ENCODE data around the gene TNFRSF11A. TPM values are rescaled to one million over a fixed set of nuclear protein-coding genes. Genes with fewer than 3 reads are reported as not detected.

TNFRSF11A gene
- total RNA-seq, 5 donors from 2014 or later (not counting 1 experiment from before 2014, with no cell fraction given) = 0.41 to 4.6 (median 1.2) TPM

- DNase-seq = peak; percentile 17 to 84 (median 51)
- peaks cover 40 to 44% (median 44%) of the 10 kb centered on the region in 3 donors for H3K4me1 Mint-ChIP-seq
- Histone ChIP-seq H3K27me3 (replicated peaks in 1 of 2; ENCODE audit: control insufficient read depth in 2 of 2, extremely low read depth in 1 of 2, insufficient read depth in 2 of 2, low read length in 1 of 2) (no peaks in the 10 kb centered on the region), H3K36me3 (ENCODE audit: control insufficient read depth in 2 of 2, extremely low read depth in 1 of 2, insufficient read depth in 1 of 2, low read length in 1 of 2) (no peaks in the 10 kb centered on the region), H3K9me3 (no peaks in the 10 kb centered on the region), H3K27ac (ENCODE audit: low read length) (peak overlapping the region; percentile 88), H3K4me3 (ENCODE audit: control insufficient read depth in 1 of 2, extremely low read depth in 1 of 2, low read length in 1 of 2) (peak overlapping the region in 1 of 2 donors; percentile 41), H3K4me1 (ENCODE audit: control insufficient read depth in 1 of 2, extremely low read depth in 1 of 2, insufficient read depth in 2 of 2, low read length in 2 of 2) (peaks cover 12 to 17% of the 10 kb centered on the region in 2 experiments)
- WGBS (ENCODE audit: insufficient coverage) = 0% methylated on average over 3 of the region's 9 CpGs
- POLR2A ChIA-PET = interaction anchor here in 1 of 2 donors (0.7 kb wide), 1 partner anchor 73 kb away, joined by 4 read pairs; no protein-coding TSS in a partner anchor
- peak overlapping the region; percentile 73 to 77 (median 76) for H3K4me3 Mint-ChIP-seq
- ATAC-seq (replicated peaks in 1 of 4) = peak; percentile 94 to 99 (median 98)
- H3K9me3 Mint-ChIP-seq = no peaks in the 10 kb centered on the region
- CTCF ChIA-PET = interaction anchor here (0.5 to 2.3 kb wide), 11 partner anchors 8 to 1018 kb away, joined by 3 to 10 read pairs (median 4); partner anchors contain the start of genes PHLPP1 (in 1 of the 2) and ZCCHC2 (in 1 of the 2)
- H3K36me3 Mint-ChIP-seq = no peaks in the 10 kb centered on the region
- peak overlapping the region; percentile 95 to 98 for H3K27ac Mint-ChIP-seq
- H3K27me3 Mint-ChIP-seq = peaks cover 0 to 6% of the 10 kb centered on the region in 2 donors
Measured at GRCh38 chr18:62420513-62421209, 95.6 kb downstream of the TNFRSF11A start.

- H3K9me3 ChIP-seq = no peaks in the 10 kb centered on the region
- Mint-ChIP-seq H3K9me3 (peaks cover 0 to 7% (median 2%) of the 10 kb centered on the region in 3 donors), H3K4me1 (peaks cover 20 to 22% (median 21%) of the 10 kb centered on the region in 3 donors), H3K4me3 (no peak overlapping the region), H3K27me3 (peaks cover 0 to 4% of the 10 kb centered on the region in 2 donors), H3K36me3 (no peaks in the 10 kb centered on the region), H3K27ac (peak overlapping the region in 1 of 2 donors; percentile 10)
- WGBS (ENCODE audit: insufficient coverage) = 13% methylated on average over 12 of the region's 14 CpGs
- H3K36me3 ChIP-seq (ENCODE audit: control insufficient read depth in 2 of 2, extremely low read depth in 1 of 2, insufficient read depth in 1 of 2, low read length in 1 of 2) = no peaks in the 10 kb centered on the region
- ChIA-PET POLR2A (no interaction called here), CTCF (interaction anchor here (0.6 to 2.4 kb wide), 21 partner anchors 8 to 978 kb away, joined by 3 to 15 read pairs (median 4); partner anchors contain the start of gene ZCCHC2 (in 1 of the 2))
- DNase-seq (peak in 30 of 35 experiments; percentile 5 to 80 (median 32)), ATAC-seq (replicated peaks in 1 of 4) (peak; percentile 26 to 64 (median 44))
- no peak overlapping the region for H3K27ac ChIP-seq (ENCODE audit: low read length)
- no peak overlapping the region for H3K4me3 ChIP-seq (ENCODE audit: control insufficient read depth in 1 of 2, extremely low read depth in 1 of 2, low read length in 1 of 2)
- peaks cover 0 to 2% of the 10 kb centered on the region in 2 experiments for H3K27me3 ChIP-seq (replicated peaks in 1 of 2; ENCODE audit: control insufficient read depth in 2 of 2, extremely low read depth in 1 of 2, insufficient read depth in 2 of 2, low read length in 1 of 2)
- peaks cover 0 to 8% of the 10 kb centered on the region in 2 experiments for H3K4me1 ChIP-seq (ENCODE audit: control insufficient read depth in 1 of 2, extremely low read depth in 1 of 2, insufficient read depth in 2 of 2, low read length in 2 of 2)
Measured at GRCh38 chr18:62425465-62426190, 100.5 kb downstream of the TNFRSF11A start.

- no peak overlapping the region for H3K4me3 Mint-ChIP-seq
- no peaks in the 10 kb centered on the region for H3K36me3 ChIP-seq (ENCODE audit: control insufficient read depth in 2 of 2, extremely low read depth in 1 of 2, insufficient read depth in 1 of 2, low read length in 1 of 2)
- 40% methylated on average over 1 of the region's 3 CpGs for WGBS (ENCODE audit: insufficient coverage)
- H3K27ac Mint-ChIP-seq = no peak overlapping the region
- ATAC-seq (replicated peaks in 1 of 4) (no peak), DNase-seq (no peak)
- POLR2A ChIA-PET = no interaction called here
- H3K4me1 Mint-ChIP-seq = peaks cover 15 to 16% (median 16%) of the 10 kb centered on the region in 3 donors
- H3K4me1 ChIP-seq (ENCODE audit: control insufficient read depth in 1 of 2, extremely low read depth in 1 of 2, insufficient read depth in 2 of 2, low read length in 2 of 2) = peaks cover 0 to 5% of the 10 kb centered on the region in 2 experiments
- CTCF ChIA-PET = interaction anchor here (0.5 to 2.4 kb wide), 20 partner anchors 9 to 420 kb away, joined by 3 to 15 read pairs (median 4); partner anchors contain the start of gene ZCCHC2 (in 1 of the 2)
- peaks cover 0 to 4% of the 10 kb centered on the region in 2 donors for H3K27me3 Mint-ChIP-seq
- H3K27me3 ChIP-seq (replicated peaks in 1 of 2; ENCODE audit: control insufficient read depth in 2 of 2, extremely low read depth in 1 of 2, insufficient read depth in 2 of 2, low read length in 1 of 2) = peaks cover 0 to 2% of the 10 kb centered on the region in 2 experiments
- H3K36me3 Mint-ChIP-seq = no peaks in the 10 kb centered on the region
- H3K9me3 ChIP-seq = no peaks in the 10 kb centered on the region
- H3K4me3 ChIP-seq (ENCODE audit: control insufficient read depth in 1 of 2, extremely low read depth in 1 of 2, low read length in 1 of 2) = no peak overlapping the region
- H3K27ac ChIP-seq (ENCODE audit: low read length) = no peak overlapping the region
- peaks cover 0 to 7% (median 2%) of the 10 kb centered on the region in 3 donors for H3K9me3 Mint-ChIP-seq
Measured at GRCh38 chr18:62426191-62426488, 101.0 kb downstream of the TNFRSF11A start.

GRCh38 chr18:62432176-62432575 lies 107.1 kb downstream of the TNFRSF11A start:
- H3K9me3 ChIP-seq = no peaks in the 10 kb centered on the region
- no peaks in the 10 kb centered on the region for H3K27me3 ChIP-seq (replicated peaks in 1 of 2; ENCODE audit: control insufficient read depth in 2 of 2, extremely low read depth in 1 of 2, insufficient read depth in 2 of 2, low read length in 1 of 2)
- H3K27ac ChIP-seq (ENCODE audit: low read length) = no peak overlapping the region
- no peaks in the 10 kb centered on the region for H3K4me1 ChIP-seq (ENCODE audit: control insufficient read depth in 1 of 2, extremely low read depth in 1 of 2, insufficient read depth in 2 of 2, low read length in 2 of 2)
- WGBS (ENCODE audit: insufficient coverage) = 79% methylated on average over 4 of the region's 4 CpGs
- Mint-ChIP-seq H3K27ac (no peak overlapping the region), H3K4me3 (no peak overlapping the region), H3K9me3 (peaks cover 0 to 7% (median 2%) of the 10 kb centered on the region in 3 donors), H3K36me3 (no peaks in the 10 kb centered on the region), H3K4me1 (no peaks in the 10 kb centered on the region), H3K27me3 (no peaks in the 10 kb centered on the region)
- no peaks in the 10 kb centered on the region for H3K36me3 ChIP-seq (ENCODE audit: control insufficient read depth in 2 of 2, extremely low read depth in 1 of 2, insufficient read depth in 1 of 2, low read length in 1 of 2)
- no peak overlapping the region for H3K4me3 ChIP-seq (ENCODE audit: control insufficient read depth in 1 of 2, extremely low read depth in 1 of 2, low read length in 1 of 2)
- DNase-seq = no peak
- ATAC-seq (replicated peaks in 1 of 4) = no peak
- POLR2A ChIA-PET = interaction anchor here in 1 of 2 donors (0.6 kb wide), 1 partner anchor 74 kb away, joined by 3 read pairs; no protein-coding TSS in a partner anchor
- CTCF ChIA-PET = interaction anchor here in 1 of 2 donors (0.7 kb wide), 1 partner anchor 100 kb away, joined by 3 read pairs; no protein-coding TSS in a partner anchor

- POLR2A ChIA-PET = no interaction called here
- no peak for ATAC-seq (replicated peaks in 1 of 4)
- Mint-ChIP-seq H3K9me3 (peaks cover 0 to under 1% (median 0%) of the 10 kb centered on the region in 3 donors), H3K4me3 (no peak overlapping the region), H3K36me3 (no peaks in the 10 kb centered on the region), H3K27me3 (peaks cover 0 to 5% of the 10 kb centered on the region in 2 donors), H3K4me1 (no peaks in the 10 kb centered on the region), H3K27ac (no peak overlapping the region)
- CTCF ChIA-PET = no interaction called here
- no peak overlapping the region for H3K4me3 ChIP-seq (ENCODE audit: control insufficient read depth in 1 of 2, extremely low read depth in 1 of 2, low read length in 1 of 2)
- no peaks in the 10 kb centered on the region for H3K4me1 ChIP-seq (ENCODE audit: control insufficient read depth in 1 of 2, extremely low read depth in 1 of 2, insufficient read depth in 2 of 2, low read length in 2 of 2)
- H3K9me3 ChIP-seq = no peaks in the 10 kb centered on the region
- no peak overlapping the region for H3K27ac ChIP-seq (ENCODE audit: low read length)
- H3K27me3 ChIP-seq (replicated peaks in 1 of 2; ENCODE audit: control insufficient read depth in 2 of 2, extremely low read depth in 1 of 2, insufficient read depth in 2 of 2, low read length in 1 of 2) = peaks cover 0 to 13% of the 10 kb centered on the region in 2 experiments
- 92% methylated on average over 3 of the region's 4 CpGs for WGBS (ENCODE audit: insufficient coverage)
- DNase-seq = no peak
- no peaks in the 10 kb centered on the region for H3K36me3 ChIP-seq (ENCODE audit: control insufficient read depth in 2 of 2, extremely low read depth in 1 of 2, insufficient read depth in 1 of 2, low read length in 1 of 2)
Measured at GRCh38 chr18:62434798-62435197, 109.7 kb downstream of the TNFRSF11A start.

GRCh38 chr18:62435435-62436031 lies 110.4 kb downstream of the TNFRSF11A start:
- Histone ChIP-seq H3K27me3 (replicated peaks in 1 of 2; ENCODE audit: control insufficient read depth in 2 of 2, extremely low read depth in 1 of 2, insufficient read depth in 2 of 2, low read length in 1 of 2) (peaks cover 0 to 13% of the 10 kb centered on the region in 2 experiments), H3K27ac (ENCODE audit: low read length) (no peak overlapping the region), H3K9me3 (no peaks in the 10 kb centered on the region), H3K4me3 (ENCODE audit: control insufficient read depth in 1 of 2, extremely low read depth in 1 of 2, low read length in 1 of 2) (no peak overlapping the region), H3K36me3 (ENCODE audit: control insufficient read depth in 2 of 2, extremely low read depth in 1 of 2, insufficient read depth in 1 of 2, low read length in 1 of 2) (no peaks in the 10 kb centered on the region), H3K4me1 (ENCODE audit: control insufficient read depth in 1 of 2, extremely low read depth in 1 of 2, insufficient read depth in 2 of 2, low read length in 2 of 2) (no peaks in the 10 kb centered on the region)
- Mint-ChIP-seq H3K27ac (no peak overlapping the region), H3K4me1 (no peaks in the 10 kb centered on the region), H3K36me3 (no peaks in the 10 kb centered on the region), H3K27me3 (peaks cover 0 to 5% of the 10 kb centered on the region in 2 donors), H3K4me3 (no peak overlapping the region), H3K9me3 (no peaks in the 10 kb centered on the region)
- POLR2A ChIA-PET = no interaction called here
- ATAC-seq (replicated peaks in 1 of 4) (no peak), DNase-seq (no peak)
- CTCF ChIA-PET = interaction anchor here in 1 of 2 donors (1.4 kb wide), 1 partner anchor 9 kb away, joined by 5 read pairs; no protein-coding TSS in a partner anchor
- WGBS (ENCODE audit: insufficient coverage) = 0% methylated on average over 1 of the region's 11 CpGs

Data from T-cell (primary cell).